ENCODE results near the gene OR2H2.

DNA sequence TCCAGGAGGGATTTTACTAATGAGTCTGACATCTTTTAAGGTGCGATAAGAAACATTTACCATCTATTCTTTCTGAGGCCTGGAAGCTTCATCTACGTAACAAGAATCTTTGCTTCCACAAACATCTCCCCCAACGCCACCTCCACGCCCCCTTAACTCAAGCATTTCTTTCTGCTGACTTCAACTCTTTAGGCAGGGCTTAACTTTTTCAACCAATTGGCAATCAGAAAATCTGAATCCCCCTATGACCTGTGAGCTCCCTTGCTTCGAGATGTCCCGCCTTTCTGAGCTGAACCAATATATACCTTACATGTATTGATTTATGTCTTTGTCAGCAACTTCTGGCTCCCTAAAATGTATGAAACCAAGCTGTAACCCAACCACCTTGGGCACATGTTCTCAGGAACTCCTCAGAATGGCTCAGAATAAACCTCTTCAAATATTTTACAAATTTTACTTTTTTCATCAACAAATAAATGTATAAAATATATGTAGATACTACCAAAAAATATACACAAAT is 11.5 kb downstream of the OR2H2 start:
- TF ChIP-seq POLR2A (IDR thresholded peaks at IDR 0.05; ENCODE audit: low read length) (no peak), REST (IDR thresholded peaks at IDR 0.05) (no peak)
- TF ChIP-seq, protein P1, sequence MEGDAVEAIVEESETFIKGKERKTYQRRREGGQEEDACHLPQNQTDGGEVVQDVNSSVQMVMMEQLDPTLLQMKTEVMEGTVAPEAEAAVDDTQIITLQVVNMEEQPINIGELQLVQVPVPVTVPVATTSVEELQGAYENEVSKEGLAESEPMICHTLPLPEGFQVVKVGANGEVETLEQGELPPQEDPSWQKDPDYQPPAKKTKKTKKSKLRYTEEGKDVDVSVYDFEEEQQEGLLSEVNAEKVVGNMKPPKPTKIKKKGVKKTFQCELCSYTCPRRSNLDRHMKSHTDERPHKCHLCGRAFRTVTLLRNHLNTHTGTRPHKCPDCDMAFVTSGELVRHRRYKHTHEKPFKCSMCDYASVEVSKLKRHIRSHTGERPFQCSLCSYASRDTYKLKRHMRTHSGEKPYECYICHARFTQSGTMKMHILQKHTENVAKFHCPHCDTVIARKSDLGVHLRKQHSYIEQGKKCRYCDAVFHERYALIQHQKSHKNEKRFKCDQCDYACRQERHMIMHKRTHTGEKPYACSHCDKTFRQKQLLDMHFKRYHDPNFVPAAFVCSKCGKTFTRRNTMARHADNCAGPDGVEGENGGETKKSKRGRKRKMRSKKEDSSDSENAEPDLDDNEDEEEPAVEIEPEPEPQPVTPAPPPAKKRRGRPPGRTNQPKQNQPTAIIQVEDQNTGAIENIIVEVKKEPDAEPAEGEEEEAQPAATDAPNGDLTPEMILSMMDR (IDR thresholded peaks at IDR 0.05): no peak

Measured in A549 (cell line).